Transverse colon (tissue), 4 donors: ENCODE data around the gene SERPINA9. TPM values are rescaled to one million over a fixed set of nuclear protein-coding genes. Genes with fewer than 3 reads are reported as not detected.

Source experiments
- DNase-seq: peaks from one replicate; pipeline ENCODE4 v3.0.0-alpha.2; 2019
- H3K27ac ChIP-seq, 4 donors: fragments of 200-600 bp; sonication (generic); 2 replicates each; pipeline ENCODE4 v1.5.1; 2016 to 2018; ENCODE audit warnings: inconsistent platforms in 4 of 4
- H3K27me3 ChIP-seq: fragments of 200-600 bp; sonication (generic); 2 replicates; pipeline ENCODE4 v1.5.1; 2017; ENCODE audit warnings: inconsistent platforms
- H3K36me3 ChIP-seq, 4 donors: fragments of 200-600 bp; sonication (generic); 2 replicates each; pipeline ENCODE4 v1.5.1; 2017 to 2019; ENCODE audit warnings: inconsistent platforms in 4 of 4
- H3K4me1 ChIP-seq, 4 donors: fragments of 200-600 bp; sonication (generic); 2 replicates each; pipeline ENCODE4 v1.5.1; 2017 to 2020; ENCODE audit warnings: inconsistent platforms in 4 of 4
- H3K4me3 ChIP-seq, 4 donors: fragments of 200-600 bp; sonication (generic); 1 replicate in 1 of 4; 2 replicates in 3 of 4; pipeline versions ENCODE4 v1.5.1 to v1.6.1; 2017 to 2019; ENCODE audit warnings: inconsistent platforms in 4 of 4
- H3K9me3 ChIP-seq, 2 donors: fragments of 200-600 bp; sonication (generic); 2 replicates each; pipeline ENCODE4 v1.5.1; 2017 to 2019; ENCODE audit warnings: inconsistent platforms in 2 of 2
- CTCF ChIP-seq, 5 experiments: fragments of 200-600 bp in 3 of 5; fragments of 450-650 bp in 2 of 5; sonication (generic) in 3 of 5; IDR thresholded peaks; 1 replicate in 2 of 5; 2 replicates in 3 of 5; pipeline ENCODE4 v1.5.1; 2016 to 2017; ENCODE audit warnings: antibody characterized with exemption in 5 of 5, inconsistent platforms in 3 of 5, mild to moderate bottlenecking in 2 of 5, moderate library complexity in 1 of 5
- EP300 ChIP-seq: sonication (generic); formaldehyde crosslinking; IDR thresholded peaks from one replicate; pipeline ENCODE4 v1.6.1; 2017; ENCODE audit warnings: antibody characterized with exemption, low read depth
- POLR2A ChIP-seq: fragments of 450-650 bp; IDR thresholded peaks from one replicate; pipeline ENCODE4 v1.6.1; 2016; ENCODE audit warnings: antibody characterized with exemption, mild to moderate bottlenecking, moderate library complexity
- POLR2AphosphoS5 ChIP-seq, 3 donors: sonication (generic); formaldehyde crosslinking; IDR thresholded peaks; one replicate each; pipeline ENCODE4 v1.6.1; 2016; ENCODE audit warnings: antibody characterized with exemption in 3 of 3
- WGBS, 2 donors: methylation state at CpG; one replicate each; pipeline ENCODE4 v1.1.5; 2018; ENCODE audit warnings: low coverage in 1 of 2; 5-methylcytosine and 5-hydroxymethylcytosine counted together
- in situ Hi-C, 4 donors: fragments of 200-750 bp; cut with MboI; loops; one replicate each; pipeline versions ENCODE4 v1.15.0 to v1.15.1; 2017; ENCODE audit warnings: low sequenced_read_pairs in 3 of 4, low pct_ligation_motif_present in 1 of 4, low pct_unique_long_range_greater_than_20kb in 1 of 4
- intact Hi-C: fragments of 100-400 bp; cut with DNase I; formaldehyde crosslinking; loops from one replicate; pipeline ENCODE4 v1.15.1; 2023; ENCODE audit warnings: low total_unique reads
- total RNA-seq, 4 donors: library from RNA; depleted of rRNA; stranded (reverse); fragments of >200 nt; gene quantifications; one replicate each; pipeline ENCODE4 v1.1.0, GENCODE V29; 2016

Gene SERPINA9
- total RNA-seq, 4 donors from 2014 or later = not detected

DNA sequence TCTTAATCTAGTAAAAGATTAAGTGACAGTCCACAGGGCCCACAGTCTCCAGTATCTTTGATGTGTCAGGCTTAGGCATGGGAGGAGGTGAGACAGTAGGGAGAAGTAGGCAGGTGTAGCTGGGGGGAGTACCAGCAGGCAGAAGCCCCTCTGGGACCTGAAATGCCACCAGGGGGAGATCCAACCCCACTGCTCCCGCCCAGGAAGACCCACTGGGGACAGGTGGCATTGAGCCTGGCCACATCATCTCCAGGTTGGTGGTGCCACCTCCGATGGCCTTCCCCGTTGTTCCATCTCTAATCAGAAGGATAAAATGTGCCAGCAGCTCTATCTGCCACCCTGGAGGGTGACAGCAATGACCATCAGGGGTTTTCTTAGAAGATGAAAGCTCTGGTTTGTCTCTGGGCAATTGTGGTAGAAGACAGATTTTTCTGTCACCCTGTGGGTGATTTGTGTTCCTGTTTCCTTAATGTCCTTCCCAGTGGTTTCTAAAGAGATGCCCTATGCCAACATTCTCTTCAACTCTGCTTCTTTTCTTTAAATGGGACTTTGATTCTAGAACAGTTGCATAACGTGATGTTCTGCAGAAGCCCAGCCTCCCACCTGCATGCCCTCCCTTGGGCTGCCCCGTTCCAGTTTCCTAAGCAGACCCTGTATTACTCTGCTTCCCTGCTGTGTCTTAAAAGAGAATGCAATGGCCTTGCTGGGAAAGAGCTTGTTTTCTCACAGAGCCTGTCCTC is 45.5 kb upstream of the SERPINA9 start:
- intact Hi-C loops (no loop called here), in situ Hi-C loops (no loop called here)
- H3K4me3 ChIP-seq = no peak overlapping the region
- no peaks in the 10 kb centered on the region for H3K36me3 ChIP-seq
- TF ChIP-seq EP300 = no peak
- TF ChIP-seq POLR2A = no peak
- no peak for TF ChIP-seq CTCF (IDR thresholded peaks at IDR 0.05)
- no peak for TF ChIP-seq POLR2AphosphoS5 (IDR thresholded peaks at IDR 0.05)
- DNase-seq = no peak
- WGBS, 2 donors = 47 to 65% methylated on average over 2 to 5 of the region's 5 CpGs
- no peaks in the 10 kb centered on the region for H3K9me3 ChIP-seq
- no peak overlapping the region for H3K27ac ChIP-seq
- H3K27me3 ChIP-seq = peaks cover 4% of the 10 kb centered on the region
- no peaks in the 10 kb centered on the region for H3K4me1 ChIP-seq

GRCh38 chr14:94517641-94518257 is 41.8 kb upstream of the SERPINA9 start:
- in situ Hi-C loops = no loop called here
- Histone ChIP-seq H3K4me3 (no peak overlapping the region), H3K36me3 (no peaks in the 10 kb centered on the region), H3K27me3 (no peaks in the 10 kb centered on the region), H3K4me1 (no peaks in the 10 kb centered on the region), H3K9me3 (no peaks in the 10 kb centered on the region), H3K27ac (no peak overlapping the region)
- 54% methylated on average over 7 of the region's 7 CpGs; no CpG with 5 or more reads in 1 of the 2 donors for WGBS, 2 donors
- intact Hi-C loops = no loop called here
- TF ChIP-seq CTCF (IDR thresholded peaks at IDR 0.05) = no peak
- TF ChIP-seq EP300 = no peak
- no peak for TF ChIP-seq POLR2AphosphoS5 (IDR thresholded peaks at IDR 0.05)
- no peak for TF ChIP-seq POLR2A
- DNase-seq = no peak

DNA sequence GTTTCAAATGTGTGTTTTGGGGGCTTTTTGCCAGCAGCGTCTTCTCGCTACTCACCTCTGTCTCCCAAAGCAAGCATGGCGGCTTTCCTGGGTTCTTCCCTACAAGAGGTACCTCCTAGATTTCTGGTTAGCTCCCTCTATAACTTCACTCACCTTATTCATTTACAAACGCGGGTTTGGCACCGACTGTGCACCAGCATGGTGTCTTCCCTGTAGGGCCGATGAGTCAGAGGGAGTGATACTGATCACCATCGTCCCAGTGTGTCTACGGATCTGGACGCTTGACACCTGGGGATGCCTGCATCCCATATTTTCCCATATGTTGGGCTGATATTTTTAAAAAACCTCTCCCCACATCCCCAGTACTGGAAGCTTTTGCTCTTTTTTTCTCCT is 41.2 kb upstream of the SERPINA9 start:
- intact Hi-C loops = no loop called here
- DNase-seq = no peak
- H3K9me3 ChIP-seq = no peaks in the 10 kb centered on the region
- no peak for TF ChIP-seq CTCF (IDR thresholded peaks at IDR 0.05)
- no peak for TF ChIP-seq POLR2A
- TF ChIP-seq EP300 = no peak
- no peak for TF ChIP-seq POLR2AphosphoS5 (IDR thresholded peaks at IDR 0.05)
- 70 to 76% methylated on average over 7 to 10 of the region's 10 CpGs for WGBS, 2 donors
- in situ Hi-C loops = no loop called here
- H3K27me3 ChIP-seq = no peaks in the 10 kb centered on the region
- no peaks in the 10 kb centered on the region for H3K36me3 ChIP-seq
- H3K4me3 ChIP-seq = no peak overlapping the region
- no peaks in the 10 kb centered on the region for H3K4me1 ChIP-seq
- H3K27ac ChIP-seq = no peak overlapping the region

- Histone ChIP-seq H3K27ac (no peak overlapping the region), H3K4me1 (no peaks in the 10 kb centered on the region), H3K4me3 (no peak overlapping the region), H3K9me3 (no peaks in the 10 kb centered on the region), H3K27me3 (no peaks in the 10 kb centered on the region), H3K36me3 (no peaks in the 10 kb centered on the region)
- TF ChIP-seq CTCF (IDR thresholded peaks at IDR 0.05) (no peak), POLR2AphosphoS5 (IDR thresholded peaks at IDR 0.05) (no peak), POLR2A (no peak), EP300 (no peak)
- WGBS, 2 donors = 78% methylated on average over 6 of the region's 6 CpGs; no CpG with 5 or more reads in 1 of the 2 donors
- no peak for DNase-seq
- in situ Hi-C loops (no loop called here), intact Hi-C loops (no loop called here)
These were observed 39.9 kb upstream of the SERPINA9 start for GRCh38 chr14:94515856-94516255.
